WTC11 (cell line): ENCODE measurements around the gene SP140. TPM values are rescaled to one million over a fixed set of nuclear protein-coding genes. Genes with fewer than 3 reads are reported as not detected.

ENCODE experiments used
- ATAC-seq: fragments of 200-7000 bp; cut with Tn5 transposase; 2 replicates; pipeline ENCODE4 v1.10.0; 2021; ENCODE audit warnings: mild to moderate bottlenecking, moderate library complexity
- CTCF ChIA-PET: fragments of 300-600 bp; sonication (Branson Sonifier 250); formaldehyde crosslinking; loops from one replicate; lab custom pipeline; 2021; ENCODE audit warnings: antibody characterized with exemption; lab: Charles Lee
- POLR2A ChIA-PET: fragments of 350-600 bp; sonication (Branson Sonifier 250); formaldehyde crosslinking; loops from one replicate; lab custom pipeline; 2021; ENCODE audit warnings: antibody characterized with exemption; lab: Charles Lee
- DNase-seq: peaks from one replicate; pipeline ENCODE4 v3.0.0; 2021; ENCODE audit warnings: low spot score
- H3K27ac Mint-ChIP-seq: 2 replicates; pipeline ENCODE4 v1.8.0; 2021; ENCODE audit warnings: mixed read lengths
- H3K27me3 Mint-ChIP-seq: 2 replicates; pipeline ENCODE4 v1.8.0; 2021; ENCODE audit warnings: low read depth, mild to moderate bottlenecking, moderate library complexity, mixed read lengths
- H3K36me3 Mint-ChIP-seq: 2 replicates; pipeline ENCODE4 v1.8.0; 2021; ENCODE audit warnings: mixed read lengths
- H3K4me1 Mint-ChIP-seq: 2 replicates; pipeline ENCODE4 v1.8.0; 2022; ENCODE audit warnings: mixed read lengths
- H3K4me3 Mint-ChIP-seq: 2 replicates; pipeline ENCODE4 v1.8.0; 2021; ENCODE audit warnings: mild to moderate bottlenecking, moderate library complexity, mixed read lengths
- H3K9me3 Mint-ChIP-seq: 2 replicates; pipeline ENCODE4 v1.8.0; 2021; ENCODE audit warnings: mixed read lengths
- AFF4 ChIP-seq: sonication (generic); formaldehyde crosslinking; IDR thresholded peaks from 2 replicates; pipeline ENCODE4 v1.8.1; 2023; ENCODE audit warnings: mild to moderate bottlenecking, missing genetic modification reagents, borderline replicate concordance
- CREB1 ChIP-seq: sonication (generic); formaldehyde crosslinking; IDR thresholded peaks from 2 replicates; pipeline ENCODE4 v1.8.0; 2023; ENCODE audit warnings: mild to moderate bottlenecking, missing genetic modification reagents
- ESRRA ChIP-seq: sonication (generic); formaldehyde crosslinking; IDR thresholded peaks from 2 replicates; pipeline ENCODE4 v1.8.1; 2022; ENCODE audit warnings: mild to moderate bottlenecking, missing genetic modification reagents, borderline replicate concordance
- FOXJ3 ChIP-seq: sonication (generic); formaldehyde crosslinking; IDR thresholded peaks from 2 replicates; pipeline ENCODE4 v1.9.0; 2021; ENCODE audit warnings: missing genetic modification reagents, mild to moderate bottlenecking, borderline replicate concordance
- GABPB1 ChIP-seq: sonication (generic); formaldehyde crosslinking; IDR thresholded peaks from 2 replicates; pipeline ENCODE4 v1.8.1; 2023; ENCODE audit warnings: mild to moderate bottlenecking, missing genetic modification reagents
- GRHL2 ChIP-seq: fragments of 250-450 bp; sonication (Bioruptor Pico); IDR thresholded peaks from 2 replicates; pipeline ENCODE4 v1.8.0; 2022; ENCODE audit warnings: mild to moderate bottlenecking, moderate library complexity; ENCODE audit not compliant: insufficient replicate concordance, severe bottlenecking
- IRF1 ChIP-seq: sonication (generic); formaldehyde crosslinking; IDR thresholded peaks from 2 replicates; pipeline ENCODE4 v1.8.0; 2023; ENCODE audit warnings: missing genetic modification reagents
- MYBL2 ChIP-seq: sonication (generic); formaldehyde crosslinking; IDR thresholded peaks from 2 replicates; pipeline ENCODE4 v1.8.1; 2023; ENCODE audit warnings: mild to moderate bottlenecking, moderate library complexity, missing genetic modification reagents
- NR1H2 ChIP-seq: sonication (generic); formaldehyde crosslinking; IDR thresholded peaks from 2 replicates; pipeline ENCODE4 v1.9.0; 2021; ENCODE audit warnings: mild to moderate bottlenecking, moderate library complexity, missing genetic modification reagents
- NR2C2 ChIP-seq: sonication (generic); formaldehyde crosslinking; IDR thresholded peaks from 2 replicates; pipeline ENCODE4 v1.8.0; 2022; ENCODE audit warnings: mild to moderate bottlenecking, missing genetic modification reagents
- PREB ChIP-seq: sonication (generic); formaldehyde crosslinking; IDR thresholded peaks from 2 replicates; pipeline ENCODE4 v1.8.1; 2022; ENCODE audit warnings: mild to moderate bottlenecking, missing genetic modification reagents, moderate library complexity, borderline replicate concordance
- SMAD4 ChIP-seq: sonication (generic); formaldehyde crosslinking; IDR thresholded peaks from 2 replicates; pipeline ENCODE4 v1.8.0; 2022; ENCODE audit warnings: mild to moderate bottlenecking, missing genetic modification reagents
- SOX15 ChIP-seq: fragments of 250-450 bp; sonication (Bioruptor Pico); IDR thresholded peaks from 2 replicates; pipeline ENCODE4 v1.9.0; 2021; ENCODE audit warnings: mild to moderate bottlenecking
- TEAD4 ChIP-seq: sonication (generic); formaldehyde crosslinking; IDR thresholded peaks from 2 replicates; pipeline ENCODE4 v1.8.0; 2022; ENCODE audit warnings: mild to moderate bottlenecking, missing genetic modification reagents
- USF1 ChIP-seq: sonication (generic); formaldehyde crosslinking; IDR thresholded peaks from 2 replicates; pipeline ENCODE4 v1.8.0; 2022; ENCODE audit warnings: mild to moderate bottlenecking, missing genetic modification reagents
- ZBTB21 ChIP-seq: sonication (generic); formaldehyde crosslinking; IDR thresholded peaks from 2 replicates; pipeline ENCODE4 v1.8.1; 2023; ENCODE audit warnings: mild to moderate bottlenecking, missing genetic modification reagents, borderline replicate concordance
- ZNF416 ChIP-seq: fragments of 250-450 bp; sonication (Bioruptor Pico); IDR thresholded peaks from 2 replicates; pipeline ENCODE4 v1.9.0; 2021; ENCODE audit warnings: mild to moderate bottlenecking, inconsistent platforms
- ZNF532 ChIP-seq: fragments of 250-450 bp; sonication (Bioruptor Pico); IDR thresholded peaks from 2 replicates; pipeline ENCODE4 v1.9.0; 2021; ENCODE audit warnings: mild to moderate bottlenecking, borderline replicate concordance
- total RNA-seq: library from RNA; stranded (reverse); gene quantifications from 3 replicates; pipeline ENCODE4 v1.2.3, GENCODE V29; 2021

Gene SP140
- total RNA-seq, 1 experiment from 2014 or later, result 0.66 TPM

- TF ChIP-seq ZNF416 (no peak), GRHL2 (CRISPR knock-in tag) (no peak), PREB (no peak)
Measured at GRCh38 chr2:230234122-230234722, 8.7 kb downstream of the SP140 start (continued).

- H3K4me3 Mint-ChIP-seq, result no peak overlapping the region
- no peak for ATAC-seq
- peaks cover 17% of the 10 kb centered on the region for H3K36me3 Mint-ChIP-seq
- peaks cover 16% of the 10 kb centered on the region for H3K9me3 Mint-ChIP-seq
- ChIA-PET POLR2A (no interaction called here), CTCF (no interaction called here)
- H3K4me1 Mint-ChIP-seq, result peaks cover 13% of the 10 kb centered on the region
- no peak for TF ChIP-seq MYBL2 (CRISPR knock-in tag)
- TF ChIP-seq FOXJ3, result no peak
- no peak for TF ChIP-seq SMAD4 (CRISPR knock-in tag)
- TF ChIP-seq GRHL2 (CRISPR knock-in tag), result no peak
- TF ChIP-seq ZNF532, result no peak
- TF ChIP-seq USF1 (CRISPR knock-in tag), result no peak
- no peak for TF ChIP-seq GABPB1 (CRISPR knock-in tag)
- TF ChIP-seq AFF4, result no peak
- TF ChIP-seq TEAD4 (CRISPR knock-in tag), result no peak
- H3K27me3 Mint-ChIP-seq, result peaks cover 3% of the 10 kb centered on the region; the same call in 1 of the 2 replicates
- no peak overlapping the region for H3K27ac Mint-ChIP-seq
- DNase-seq, result no peak
Measured at GRCh38 chr2:230234845-230235244, 9.3 kb downstream of the SP140 start.

- ChIA-PET POLR2A (no interaction called here), CTCF (interaction anchor here (0.5 to 1.1 kb wide), 2 partner anchors 84 to 375 kb away, joined by 3 read pairs; no protein-coding TSS in a partner anchor)
- no peak overlapping the region for H3K4me3 Mint-ChIP-seq
- H3K36me3 Mint-ChIP-seq, result no peaks in the 10 kb centered on the region
- H3K27me3 Mint-ChIP-seq, result no peaks in the 10 kb centered on the region
- H3K4me1 Mint-ChIP-seq, result no peaks in the 10 kb centered on the region
- peaks cover 3% of the 10 kb centered on the region; the same call in 1 of the 2 replicates for H3K9me3 Mint-ChIP-seq
- no peak overlapping the region for H3K27ac Mint-ChIP-seq
- ATAC-seq, result no peak
- no peak for DNase-seq
- no peak for TF ChIP-seq IRF1 (CRISPR knock-in tag)
- TF ChIP-seq ZBTB21 (CRISPR knock-in tag), result no peak
- TF ChIP-seq SOX15 (CRISPR knock-in tag), result no peak
- TF ChIP-seq ZNF532, result no peak
- TF ChIP-seq NR2C2 (CRISPR knock-in tag), result no peak
- no peak for TF ChIP-seq CREB1 (CRISPR knock-in tag)
- TF ChIP-seq SMAD4 (CRISPR knock-in tag), result no peak
- TF ChIP-seq ESRRA (CRISPR knock-in tag), result no peak
- TF ChIP-seq NR1H2, result no peak
Measured at GRCh38 chr2:230244211-230244610, 18.7 kb downstream of the SP140 start.
